CD4-positive, alpha-beta T cell (primary cell): Measurements from ENCODE around the gene C11orf54. TPM values are rescaled to one million over a fixed set of nuclear protein-coding genes. Genes with fewer than 3 reads are reported as not detected.

Experiments
- ATAC-seq: fragments of 200-7000 bp; cut with Tn5 transposase; one replicate; pipeline ENCODE4 v1.10.0; 2022; ENCODE audit warnings: mild to moderate bottlenecking; ENCODE audit not compliant: poor library complexity
- CTCF ChIA-PET: fragments of 350-600 bp; sonication (Branson Sonifier 250); formaldehyde crosslinking; loops from one replicate; lab custom pipeline; 2021; ENCODE audit warnings: antibody characterized with exemption, inconsistent platforms; lab: Charles Lee
- POLR2A ChIA-PET: fragments of 350-600 bp; sonication (Branson Sonifier 250); formaldehyde crosslinking; loops from one replicate; lab custom pipeline; 2021; ENCODE audit warnings: antibody characterized with exemption, inconsistent platforms; lab: Charles Lee
- DNase-seq, 14 experiments: peaks; one replicate each; pipeline ENCODE4 v3.0.0-alpha.2; 2013 to 2020; ENCODE audit warnings: mixed read lengths in 2 of 14
- H3K27ac ChIP-seq, 2 donors: one replicate each; pipeline versions ENCODE4 v1.5.1 to v1.7.0; 2013; ENCODE audit warnings: low read length in 2 of 2, low read depth in 1 of 2, mild to moderate bottlenecking in 1 of 2
- H3K27me3 ChIP-seq, 2 experiments: 1 replicate in 1 of 2; 2 replicates in 1 of 2; pipeline versions ENCODE4 v1.6.1 to v1.7.0; 2013; ENCODE audit warnings: low read length in 2 of 2, control low read depth in 1 of 2, mild to moderate bottlenecking in 1 of 2, moderate library complexity in 1 of 2; ENCODE audit not compliant: insufficient read depth in 2 of 2, control insufficient read depth in 1 of 2
- H3K36me3 ChIP-seq: one replicate; pipeline ENCODE4 v1.6.1; 2013; ENCODE audit warnings: low read length, control low read depth; ENCODE audit not compliant: insufficient read depth
- H3K4me1 ChIP-seq: one replicate; pipeline ENCODE4 v1.6.1; 2013; ENCODE audit warnings: low read length, control low read depth; ENCODE audit not compliant: insufficient read depth
- H3K4me3 ChIP-seq: one replicate; pipeline ENCODE4 v1.5.1; 2013; ENCODE audit warnings: mild to moderate bottlenecking, low read length, moderate library complexity
- H3K9me3 ChIP-seq, 2 experiments: 1 replicate in 1 of 2; 2 replicates in 1 of 2; pipeline versions ENCODE4 v1.6.1 to v1.7.0; 2013; ENCODE audit warnings: low read length in 2 of 2, mild to moderate bottlenecking in 2 of 2, control low read depth in 1 of 2, moderate library complexity in 1 of 2; ENCODE audit not compliant: control insufficient read depth in 1 of 2, insufficient read depth in 1 of 2
- H3K27ac Mint-ChIP-seq: one replicate; pipeline ENCODE4 v1.8.0; 2020; ENCODE audit warnings: mixed read lengths
- H3K27me3 Mint-ChIP-seq: one replicate; pipeline ENCODE4 v1.8.0; 2021; ENCODE audit warnings: mixed read lengths
- H3K36me3 Mint-ChIP-seq: one replicate; pipeline ENCODE4 v1.8.0; 2021; ENCODE audit warnings: low read depth, mixed read lengths
- H3K4me1 Mint-ChIP-seq: one replicate; pipeline ENCODE4 v1.8.0; 2021; ENCODE audit warnings: low read depth, mixed read lengths
- H3K4me3 Mint-ChIP-seq: one replicate; pipeline ENCODE4 v1.8.0; 2020; ENCODE audit warnings: mild to moderate bottlenecking, mixed read lengths
- H3K9me3 Mint-ChIP-seq: one replicate; pipeline ENCODE4 v1.8.0; 2020; ENCODE audit warnings: mixed read lengths
- CTCF ChIP-seq: fragments of 200-600 bp; IDR thresholded peaks from one replicate; pipeline ENCODE4 v1.8.0; 2022; ENCODE audit warnings: antibody characterized with exemption, mild to moderate bottlenecking
- intact Hi-C, 2 experiments: fragments of 100-400 bp; cut with DNase I in 1 of 2; cut with micrococcal nuclease in 1 of 2; formaldehyde crosslinking; loops; one replicate each; pipeline versions ENCODE4 v1.15.1 to v1.9.0; 2023 to 2025; cut with DNase I, micrococcal nuclease
- total RNA-seq, 174 experiments: library from RNA in 2 of 174; stranded (reverse) in 2 of 174; gene quantifications; one replicate each; pipeline ENCODE4 v1.2.3 and lab custom pipeline; 2021 to 2026

C11orf54 gene
- total RNA-seq, 2 experiments from 2014 or later, result 6.8 to 8.0 TPM

DNA sequence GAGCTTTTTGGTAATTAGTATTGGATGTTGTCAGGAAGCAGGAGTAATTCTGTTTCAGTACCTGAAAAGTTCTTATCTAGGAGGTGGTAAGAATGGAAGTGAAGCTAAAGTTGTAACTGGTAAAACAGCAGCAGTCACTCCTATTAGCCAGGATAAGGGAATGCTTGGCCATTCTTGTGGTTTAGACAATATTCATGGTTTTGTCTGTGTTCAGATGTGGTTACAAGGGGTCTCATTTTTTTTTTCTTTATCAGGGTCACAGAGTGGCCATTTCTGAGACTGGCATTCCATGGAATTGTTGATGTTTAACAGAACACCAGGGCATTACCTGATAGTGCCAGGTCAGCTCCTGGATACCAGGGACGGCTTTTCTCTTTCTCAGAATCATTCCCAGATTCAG is 24.0 kb upstream of the C11orf54 start:
- H3K4me3 Mint-ChIP-seq, result no peak overlapping the region
- H3K27me3 Mint-ChIP-seq, result no peaks in the 10 kb centered on the region
- no peak for TF ChIP-seq CTCF
- H3K4me1 Mint-ChIP-seq, result peaks cover 26% of the 10 kb centered on the region
- POLR2A ChIA-PET, result interaction anchor here (1.2 to 4.6 kb wide), 2 partner anchors 13 to 24 kb away, joined by 4 to 24 read pairs; partner anchors contain the start of genes C11orf54 and TAF1D
- H3K4me1 ChIP-seq, result peaks cover 13% of the 10 kb centered on the region
- H3K9me3 Mint-ChIP-seq, result peaks cover 10% of the 10 kb centered on the region
- no peaks in the 10 kb centered on the region for H3K27me3 ChIP-seq
- H3K36me3 Mint-ChIP-seq, result peaks cover 77% of the 10 kb centered on the region
- no peak for ATAC-seq
- CTCF ChIA-PET, result no interaction called here
- H3K27ac Mint-ChIP-seq, result peak overlapping the region; percentile 64
- DNase-seq, result no peak
- peaks cover 34% of the 10 kb centered on the region for H3K36me3 ChIP-seq
- H3K27ac ChIP-seq, result no peak overlapping the region
- intact Hi-C loops, result no loop called here
- H3K9me3 ChIP-seq, result no peaks in the 10 kb centered on the region
- no peak overlapping the region for H3K4me3 ChIP-seq

DNA sequence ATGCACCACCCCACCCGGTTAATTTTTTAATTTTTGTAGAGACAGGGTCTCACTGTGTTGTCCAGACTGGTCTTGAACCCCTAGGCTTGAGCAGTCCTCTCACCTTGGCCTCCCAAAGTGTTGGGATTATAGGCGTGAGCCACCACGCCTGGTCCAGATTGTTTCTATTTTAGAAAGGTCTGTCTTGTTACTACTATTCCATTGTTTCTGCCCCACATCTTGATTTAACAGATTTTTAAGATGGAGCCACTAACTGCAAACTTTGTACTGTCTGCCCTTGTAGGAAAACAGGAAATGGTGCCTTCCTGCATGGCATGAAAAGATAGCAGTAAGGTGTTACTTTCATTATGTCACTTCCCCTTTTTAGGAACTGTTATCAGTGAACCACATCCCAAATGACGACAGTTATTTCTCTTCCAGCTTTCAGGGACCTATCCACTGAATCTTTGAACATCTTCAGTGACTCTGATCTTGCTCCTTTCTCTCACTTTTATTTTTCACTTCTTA is 23.4 kb upstream of the C11orf54 start:
- Mint-ChIP-seq H3K36me3 (peaks cover 75% of the 10 kb centered on the region), H3K9me3 (peaks cover 9% of the 10 kb centered on the region), H3K4me3 (peak overlapping the region; percentile 55), H3K27me3 (no peaks in the 10 kb centered on the region), H3K27ac (peak overlapping the region; percentile 64), H3K4me1 (peaks cover 26% of the 10 kb centered on the region)
- peak in 3 of 14 experiments; percentile 40 to 73 (median 45) for DNase-seq
- Histone ChIP-seq H3K27ac (peak overlapping the region in 1 of 2 donors; percentile 11), H3K27me3 (no peaks in the 10 kb centered on the region), H3K36me3 (peaks cover 36% of the 10 kb centered on the region), H3K4me1 (peaks cover 13% of the 10 kb centered on the region), H3K4me3 (no peak overlapping the region), H3K9me3 (no peaks in the 10 kb centered on the region)
- intact Hi-C loops, result no loop called here
- ChIA-PET POLR2A (interaction anchor here (1.0 to 4.6 kb wide), 3 partner anchors 14 to 66 kb away, joined by 4 to 24 read pairs (median 4); partner anchors contain the start of genes C11orf54, MED17 and TAF1D), CTCF (interaction anchor here (1.5 kb wide), 1 partner anchor 66 kb away, joined by 3 read pairs; no protein-coding TSS in a partner anchor)
- no peak for TF ChIP-seq CTCF
- ATAC-seq, result peak; percentile 39

DNA sequence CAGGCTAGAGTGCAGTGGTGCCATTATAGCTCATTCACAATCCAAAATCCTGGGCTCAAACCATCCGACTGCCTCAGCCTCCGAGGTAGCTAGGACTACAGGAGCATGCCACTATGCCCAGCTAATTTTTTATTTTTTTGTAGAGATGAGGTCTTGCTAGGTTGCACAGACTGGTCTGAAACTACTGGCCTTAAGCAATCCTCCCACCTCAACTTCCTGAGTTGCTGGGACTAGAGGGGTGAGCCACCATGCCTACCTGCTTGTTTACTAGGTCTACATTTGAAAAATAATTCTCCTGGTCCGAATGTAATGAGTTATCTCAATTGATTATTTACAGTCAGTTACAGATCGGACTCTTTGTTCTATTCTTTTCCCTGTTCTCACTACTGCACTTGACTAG is 22.2 kb upstream of the C11orf54 start:
- Mint-ChIP-seq H3K36me3 (peaks cover 67% of the 10 kb centered on the region), H3K9me3 (peaks cover 9% of the 10 kb centered on the region), H3K27ac (no peak overlapping the region), H3K4me3 (no peak overlapping the region), H3K4me1 (peaks cover 26% of the 10 kb centered on the region), H3K27me3 (no peaks in the 10 kb centered on the region)
- TF ChIP-seq CTCF, result no peak
- Histone ChIP-seq H3K9me3 (no peaks in the 10 kb centered on the region), H3K36me3 (peaks cover 40% of the 10 kb centered on the region), H3K27ac (no peak overlapping the region), H3K27me3 (no peaks in the 10 kb centered on the region), H3K4me3 (no peak overlapping the region), H3K4me1 (peaks cover 13% of the 10 kb centered on the region)
- ChIA-PET POLR2A (interaction anchor here (4.6 kb wide), 1 partner anchor 22 kb away, joined by 24 read pairs; the partner anchor contains the start of genes C11orf54 and TAF1D), CTCF (interaction anchor here (1.5 kb wide), 1 partner anchor 68 kb away, joined by 3 read pairs; no protein-coding TSS in a partner anchor)
- intact Hi-C loops, result no loop called here
- no peak for DNase-seq
- no peak for ATAC-seq
